Caki2 (cell line): ENCODE measurements around the gene PGAP2. TPM values are rescaled to one million over a fixed set of nuclear protein-coding genes. Genes with fewer than 3 reads are reported as not detected.
"Not testable (repeated sequence)": the region's sequence is repeated elsewhere in the genome, so short reads cannot be mapped to it uniquely, and the experiment has no call there.

Experiments used
- DNase-seq: peaks from one replicate; pipeline ENCODE4 v3.0.0-alpha.2; 2015; ENCODE audit warnings: low read depth
- in situ Hi-C: cut with HindIII; loops from 2 replicates; pipeline ENCODE4 v1.10.0; 2016; ENCODE audit warnings: low sequenced_read_pairs, low pct_unique_long_range_greater_than_20kb, mixed read lengths
- total RNA-seq: library from RNA; depleted of rRNA; stranded (reverse); fragments of >200 nt; shearing (Covaris generic); gene quantifications from 2 replicates; pipeline ENCODE4 v1.2.3, GENCODE V29; 2014; ENCODE audit warnings: low replicate concordance

The PGAP2 gene
- total RNA-seq, 1 experiment from 2014 or later, result 26.6 TPM

DNA sequence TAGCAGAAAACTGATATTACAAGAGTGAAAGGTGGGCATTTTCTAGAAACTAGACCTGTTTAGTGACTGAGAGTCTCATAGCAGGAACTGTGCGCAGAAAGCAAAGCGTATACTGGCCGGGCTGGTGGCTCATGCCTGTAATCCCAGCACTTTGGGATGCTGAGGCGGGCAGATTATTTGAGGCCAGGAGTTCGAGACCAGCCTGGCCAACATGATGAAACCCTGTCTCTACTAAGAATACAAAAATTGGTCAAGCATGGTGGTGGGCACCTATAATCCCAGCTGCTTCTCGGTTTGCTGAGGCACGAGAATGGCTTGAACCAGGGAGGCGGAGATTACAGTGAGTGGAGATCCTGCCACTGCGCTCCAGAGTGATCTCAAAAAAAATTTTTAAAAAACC, 9.2 kb upstream of the PGAP2 start:
- DNase-seq, result no peak
- in situ Hi-C loops, result loop anchor here (25.0 kb wide), 1 partner anchor 112 kb away; no protein-coding TSS in a partner anchor

DNA sequence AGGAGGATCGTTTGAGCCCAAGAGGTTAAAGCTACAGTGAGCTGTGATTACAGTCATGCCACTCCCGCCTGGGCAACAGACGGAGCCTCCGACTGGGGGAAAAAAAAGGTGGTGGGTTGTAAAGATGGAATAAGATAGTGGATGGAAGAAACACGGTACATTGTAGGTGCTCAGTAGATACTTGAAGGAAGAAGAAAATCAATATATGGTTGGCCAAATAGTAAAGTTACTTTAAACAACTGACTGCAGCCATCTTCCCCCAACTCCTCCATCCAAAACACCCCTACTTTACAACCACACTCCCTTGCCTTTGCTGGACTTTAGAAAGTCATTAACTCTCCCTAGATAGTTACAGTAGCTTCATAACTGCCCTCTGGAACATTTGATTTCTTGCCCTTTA, 8.5 kb upstream of the PGAP2 start:
- no peak for DNase-seq
- in situ Hi-C loops, result loop anchor here (25.0 kb wide), 1 partner anchor 113 kb away; no protein-coding TSS in a partner anchor

DNA sequence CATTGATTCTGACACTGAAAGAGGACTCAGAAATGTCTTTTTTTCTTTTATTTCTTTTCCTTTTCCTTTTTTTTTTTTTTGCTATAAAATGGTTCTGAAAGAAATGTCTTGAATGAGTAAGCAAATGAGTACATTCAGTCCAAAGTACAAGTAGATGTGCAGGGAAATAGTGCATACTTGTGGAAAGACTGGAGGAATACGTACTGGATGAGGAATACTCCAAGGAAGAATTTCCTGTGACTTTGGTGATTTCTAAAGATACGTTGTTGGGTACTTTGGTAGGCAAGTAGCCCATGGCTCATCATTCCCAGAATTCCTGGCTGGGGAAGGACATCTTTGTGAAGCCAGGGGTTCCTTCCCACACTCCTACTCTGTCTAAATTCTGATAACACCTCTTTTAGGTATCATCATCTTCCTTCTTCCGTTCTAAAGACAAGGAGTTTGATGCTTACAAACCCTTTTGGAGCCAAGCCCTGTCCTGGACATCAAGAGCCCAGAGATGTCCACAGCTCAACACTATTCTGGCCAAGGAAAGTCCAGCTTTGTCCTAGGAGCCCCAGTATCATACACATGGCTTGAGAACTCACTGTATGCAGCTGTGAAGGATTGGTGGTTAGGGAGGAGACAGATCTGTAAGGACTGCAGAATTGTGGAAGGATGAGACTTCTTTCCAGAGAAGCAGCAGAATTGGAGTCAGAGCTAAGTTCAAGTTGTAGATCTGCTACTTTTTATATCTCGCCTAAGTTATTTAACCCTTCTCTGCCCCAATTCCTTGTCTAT, 6.2 kb upstream of the PGAP2 start:
- in situ Hi-C loops, result no loop called here
- DNase-seq, result peak; percentile 33

DNA sequence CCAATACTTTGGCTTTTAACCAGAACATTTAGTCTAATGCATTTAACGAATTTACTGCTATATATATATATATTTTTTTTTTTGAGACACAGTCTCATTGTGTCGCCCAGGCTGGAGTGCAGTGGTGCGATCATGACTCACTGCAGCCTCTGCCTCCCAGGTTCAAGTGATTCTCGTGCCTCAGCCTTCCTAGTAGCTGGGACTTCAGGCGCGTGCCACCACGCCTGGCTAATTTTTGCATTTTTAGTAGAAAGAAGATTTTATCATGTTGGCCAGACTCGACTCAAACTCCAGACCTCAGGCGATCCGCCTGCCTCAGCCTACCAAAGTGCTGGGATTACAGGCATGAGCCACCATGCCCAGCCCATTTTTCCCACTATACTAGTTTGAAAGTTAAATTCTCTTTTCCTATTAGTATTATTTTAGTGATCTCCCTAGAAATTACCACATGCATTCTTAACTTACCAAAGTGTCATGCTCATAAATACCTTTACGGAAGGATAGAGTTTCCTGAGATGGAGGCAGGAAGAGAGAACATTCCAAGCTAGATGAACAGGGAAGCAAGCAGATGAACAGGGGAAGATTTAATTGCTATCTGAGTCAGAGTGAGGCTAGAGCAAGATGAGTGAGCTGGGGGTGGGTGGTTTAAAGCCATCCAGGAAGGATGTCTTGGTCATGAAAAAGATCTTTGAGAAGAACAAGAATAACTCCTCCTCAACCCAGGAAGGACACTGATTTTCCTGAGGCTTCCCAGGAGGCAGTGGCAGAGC, 4.4 kb upstream of the PGAP2 start:
- in situ Hi-C loops, result no loop called here

DNA sequence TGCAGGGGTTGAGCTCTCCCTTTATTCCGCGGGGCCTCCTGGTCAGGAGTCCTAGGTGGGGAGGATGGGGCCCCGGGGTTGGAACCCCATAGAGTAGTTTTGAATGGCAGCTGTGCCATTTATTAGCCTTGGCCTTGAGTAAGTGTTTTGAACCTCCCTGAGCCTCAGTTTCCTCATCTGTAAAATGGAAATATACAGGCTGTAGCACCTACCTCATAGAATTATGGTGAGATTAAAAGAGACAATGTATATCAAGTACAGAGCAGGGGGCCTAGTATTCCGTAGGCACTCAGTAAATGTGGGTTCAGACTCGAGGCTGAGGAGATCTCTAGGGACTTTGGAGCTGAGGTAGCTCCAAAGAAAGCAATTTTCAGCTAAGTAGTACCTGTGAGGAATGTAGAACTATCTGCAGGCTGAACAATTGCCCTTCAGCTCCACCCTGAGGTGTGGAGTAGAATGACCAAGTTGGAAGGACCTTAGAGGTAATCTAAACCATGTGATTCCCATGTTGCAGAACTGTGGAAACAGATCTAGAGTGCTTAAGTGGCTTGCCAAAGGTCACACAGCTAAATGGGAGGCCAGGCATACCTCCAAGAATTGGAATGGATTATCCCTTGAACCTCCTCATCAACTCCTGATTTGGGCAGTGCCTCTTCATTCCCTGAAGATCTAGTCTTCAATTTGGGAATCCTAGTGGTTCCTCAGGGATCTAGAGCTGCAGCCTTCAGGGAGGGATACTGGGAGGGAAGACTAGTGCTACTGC, 682 bp downstream of the PGAP2 start:
- in situ Hi-C loops, result no loop called here

More for the DNA sequence above, 4.4 kb upstream of the PGAP2 start:
- DNase-seq, result peak; percentile 49

GRCh38 chr11:3809624-3809928, 1.2 kb downstream of the PGAP2 start:
- in situ Hi-C loops, result no loop called here
- no peak for DNase-seq

More for the DNA sequence above, 682 bp downstream of the PGAP2 start:
- peak; percentile 51 for DNase-seq

- DNase-seq, result no peak
- in situ Hi-C loops, result no loop called here
Measured at GRCh38 chr11:3810446-3810845, 2.1 kb downstream of the PGAP2 start.

DNA sequence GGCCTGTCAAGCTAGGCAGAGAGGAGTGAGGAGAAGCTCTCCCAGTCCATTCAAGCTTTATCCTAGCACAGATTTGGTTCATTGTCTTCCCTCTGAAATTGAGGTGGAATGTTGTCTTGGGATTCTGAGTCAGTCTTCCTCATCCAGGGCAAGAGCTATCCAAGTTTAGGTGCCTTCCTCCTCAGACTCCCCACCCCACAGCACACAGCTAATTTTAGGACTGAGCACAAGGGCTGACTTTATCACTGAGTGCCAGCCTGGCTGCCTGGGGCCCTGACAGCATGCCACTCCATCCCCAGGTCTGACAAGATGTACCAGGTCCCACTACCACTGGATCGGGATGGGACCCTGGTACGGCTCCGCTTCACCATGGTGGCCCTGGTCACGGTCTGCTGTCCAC, 2.6 kb downstream of the PGAP2 start:
- in situ Hi-C loops, result no loop called here
- no peak for DNase-seq

GRCh38 chr11:3814832-3815231, 6.5 kb downstream of the PGAP2 start:
- in situ Hi-C loops, DNase-seq: not testable (repeated sequence)

DNA sequence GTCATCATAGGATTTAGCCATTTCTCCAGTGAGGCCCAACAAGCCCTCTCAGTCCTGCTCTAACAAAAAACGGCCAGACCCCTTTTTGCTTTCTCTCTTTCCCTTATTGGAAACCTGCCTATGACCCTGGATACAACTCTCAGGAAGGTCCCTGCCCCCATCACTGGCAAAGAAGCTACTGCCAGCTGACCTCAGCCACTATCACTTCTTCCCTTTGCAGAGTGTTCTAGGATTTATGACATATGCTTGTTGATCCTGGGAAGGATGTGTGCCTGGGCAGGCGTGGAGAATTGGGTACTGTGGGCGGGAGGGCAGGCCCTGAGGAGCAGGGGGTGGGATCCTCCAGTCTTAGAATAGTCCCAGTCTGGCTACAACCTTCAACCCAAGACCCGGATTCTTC, 7.5 kb downstream of the PGAP2 start:
- in situ Hi-C loops, result no loop called here
- DNase-seq, result no peak

DNA sequence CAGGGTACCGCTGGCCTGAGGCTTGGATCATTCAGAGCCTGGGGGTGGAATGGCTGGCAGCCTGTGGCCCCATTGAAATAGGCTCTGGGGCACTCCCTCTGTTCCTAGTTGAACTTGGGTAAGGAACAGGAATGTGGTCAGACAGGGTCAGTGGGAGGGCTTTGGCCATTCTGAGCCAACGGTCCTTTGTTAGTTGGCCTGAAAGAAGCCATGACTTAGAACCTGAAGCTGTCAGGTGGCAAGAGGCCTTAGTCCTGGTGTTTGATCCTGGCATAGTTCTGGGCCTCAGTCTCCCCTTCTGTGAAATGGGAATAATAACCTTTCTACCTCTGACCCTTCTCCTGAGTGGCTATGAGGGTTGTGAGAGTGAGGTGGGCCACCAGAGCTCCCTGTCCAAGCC, 8.3 kb downstream of the PGAP2 start:
- DNase-seq, result no peak
- in situ Hi-C loops, result no loop called here

GRCh38 chr11:3817181-3817800, 8.9 kb downstream of the PGAP2 start:
- in situ Hi-C loops, result no loop called here
- DNase-seq, result no peak

GRCh38 chr11:3820971-3821370, 12.6 kb downstream of the PGAP2 start:
- DNase-seq, result no peak
- in situ Hi-C loops, result no loop called here

- DNase-seq, result no peak
- in situ Hi-C loops, result no loop called here
Measured at GRCh38 chr11:3822312-3822711, 14.0 kb downstream of the PGAP2 start.

DNA sequence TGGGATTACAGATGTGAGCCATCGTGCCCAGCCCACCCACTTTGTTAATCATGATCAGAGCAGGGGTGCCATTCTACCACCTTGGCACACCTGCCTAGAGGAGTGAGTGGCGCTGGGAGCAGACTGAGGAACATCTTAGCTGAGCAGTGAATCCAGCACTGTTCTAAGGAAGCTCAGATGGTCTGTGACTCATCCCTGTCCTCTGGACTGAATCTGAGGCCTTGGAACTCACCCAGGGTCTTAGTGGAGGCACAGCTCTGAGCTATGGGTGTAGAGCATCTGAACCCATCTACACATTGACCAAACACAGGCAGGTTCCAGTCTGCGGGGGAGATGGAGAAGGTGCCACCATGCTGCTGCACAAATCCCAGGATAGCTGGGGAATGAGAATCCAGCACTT, 14.9 kb downstream of the PGAP2 start:
- DNase-seq, result no peak
- in situ Hi-C loops, result no loop called here

GRCh38 chr11:3823762-3824506, 15.6 kb downstream of the PGAP2 start:
- DNase-seq, result no peak

GRCh38 chr11:3824714-3825472, 16.5 kb downstream of the PGAP2 start:
- in situ Hi-C loops, result no loop called here
- no peak for DNase-seq

More at GRCh38 chr11:3823762-3824506, 15.6 kb downstream of the PGAP2 start:
- in situ Hi-C loops, result no loop called here
